ENCODE results near the gene ZNF837. TPM values are rescaled to one million over a fixed set of nuclear protein-coding genes. Genes with fewer than 3 reads are reported as not detected.

ZNF837 gene
- total RNA-seq, 6 experiments from 2014 or later, result 0.63 to 1.3 (median 0.75) TPM

- Mint-ChIP-seq H3K27me3 (ENCODE audit: insufficient read depth) (no peaks in the 10 kb centered on the region; the same call in 1 of the 2 replicates), H3K36me3 (ENCODE audit: low read depth) (peaks cover 12% of the 10 kb centered on the region), H3K9me3 (no peaks in the 10 kb centered on the region), H3K27ac (no peak overlapping the region), H3K4me1 (ENCODE audit: low read depth) (peaks cover 18% of the 10 kb centered on the region), H3K4me3 (no peak overlapping the region)
- DNase-seq, result no peak
- TF ChIP-seq CTCF (IDR thresholded peaks at IDR 0.05), result no peak
Measured at GRCh38 chr19:58326501-58326913, 54.3 kb downstream of the ZNF837 start.

GRCh38 chr19:58325311-58326022 lies 55.4 kb downstream of the ZNF837 start:
- no peak overlapping the region for H3K27ac Mint-ChIP-seq
- H3K9me3 Mint-ChIP-seq, result no peaks in the 10 kb centered on the region
- peaks cover 12% of the 10 kb centered on the region for H3K36me3 Mint-ChIP-seq (ENCODE audit: low read depth)
- H3K4me3 Mint-ChIP-seq, result no peak overlapping the region
- TF ChIP-seq CTCF (IDR thresholded peaks at IDR 0.05), result no peak
- H3K4me1 Mint-ChIP-seq (ENCODE audit: low read depth), result peaks cover 12% of the 10 kb centered on the region
- DNase-seq, result no peak
- no peaks in the 10 kb centered on the region; the same call in 1 of the 2 replicates for H3K27me3 Mint-ChIP-seq (ENCODE audit: insufficient read depth)

- no peak for TF ChIP-seq CTCF (IDR thresholded peaks at IDR 0.05)
- Mint-ChIP-seq H3K27me3 (ENCODE audit: insufficient read depth) (no peaks in the 10 kb centered on the region; the same call in 1 of the 2 replicates), H3K4me1 (ENCODE audit: low read depth) (no peaks in the 10 kb centered on the region), H3K36me3 (ENCODE audit: low read depth) (peaks cover 24% of the 10 kb centered on the region), H3K9me3 (no peaks in the 10 kb centered on the region), H3K4me3 (no peak overlapping the region), H3K27ac (no peak overlapping the region)
- DNase-seq, result no peak
Measured at GRCh38 chr19:58319241-58319640, 61.6 kb downstream of the ZNF837 start.

GRCh38 chr19:58318297-58318696 lies 62.5 kb downstream of the ZNF837 start:
- no peak for DNase-seq
- Mint-ChIP-seq H3K27ac (no peak overlapping the region), H3K36me3 (ENCODE audit: low read depth) (peaks cover 33% of the 10 kb centered on the region), H3K4me1 (ENCODE audit: low read depth) (no peaks in the 10 kb centered on the region), H3K9me3 (no peaks in the 10 kb centered on the region), H3K4me3 (no peak overlapping the region), H3K27me3 (ENCODE audit: insufficient read depth) (no peaks in the 10 kb centered on the region; the same call in 1 of the 2 replicates)
- no peak for TF ChIP-seq CTCF (IDR thresholded peaks at IDR 0.05)

Small RNAs within 50 kb of the gene (microRNA-seq; reads per million reads assigned to microRNA genes)
- gene MIR4754 (not detected), gene MIR6806 (not detected)

Other genes with a start within 250 kb of the ZNF837 start
- gene ZNF329, start 230.2 kb downstream of the ZNF837 start, total RNA-seq (2021; fragmentation: NEBNext Ultra II Directional; extraction: Animal tissue kit (Norgen Biotek cat#: 25700)), result 1 to 10 TPM; 6.6 to 9.5 (median 7.9) TPM
- gene ZNF274, start 198.0 kb downstream of the ZNF837 start, total RNA-seq (2021; fragmentation: NEBNext Ultra II Directional; extraction: Animal tissue kit (Norgen Biotek cat#: 25700)), result 10 to 100 TPM; 15.6 to 18.4 (median 17.6) TPM
- 10 to 100 TPM; 26.5 to 32.5 (median 29.9) TPM for gene ZNF544, start 152.1 kb downstream of the ZNF837 start, total RNA-seq (2021; fragmentation: NEBNext Ultra II Directional; extraction: Animal tissue kit (Norgen Biotek cat#: 25700))
- gene ZNF8, start 102.1 kb downstream of the ZNF837 start, total RNA-seq (2021; fragmentation: NEBNext Ultra II Directional; extraction: Animal tissue kit (Norgen Biotek cat#: 25700)), result 1 to 10 TPM; 3.4 to 4.5 (median 4.1) TPM
- 10 to 100 TPM; 24.0 to 31.2 (median 28.2) TPM for gene ERVK3-1, start 75.7 kb downstream of the ZNF837 start, total RNA-seq (2021; fragmentation: NEBNext Ultra II Directional; extraction: Animal tissue kit (Norgen Biotek cat#: 25700))
- gene ZSCAN22, start 54.0 kb downstream of the ZNF837 start, total RNA-seq (2021; fragmentation: NEBNext Ultra II Directional; extraction: Animal tissue kit (Norgen Biotek cat#: 25700)), result 1 to 10 TPM; 2.5 to 3.0 (median 2.8) TPM
- gene A1BG, start 27.5 kb downstream of the ZNF837 start, total RNA-seq (2021; fragmentation: NEBNext Ultra II Directional; extraction: Animal tissue kit (Norgen Biotek cat#: 25700)), result 10 to 100 TPM; 21.2 to 36.9 (median 25.4) TPM
- gene ZNF497, start 18.3 kb downstream of the ZNF837 start, total RNA-seq (2021; fragmentation: NEBNext Ultra II Directional; extraction: Animal tissue kit (Norgen Biotek cat#: 25700)), result under 1 TPM; 0.16 to 0.35 (median 0.27) TPM
- gene RPS5, start 6.2 kb upstream of the ZNF837 start, total RNA-seq (2021; fragmentation: NEBNext Ultra II Directional; extraction: Animal tissue kit (Norgen Biotek cat#: 25700)), result 1,000 to 10,000 TPM in 4 of 6 experiments, 100 to 1,000 TPM in 2; 958 to 1,072 (median 1,017) TPM
- gene RNF225, start 14.6 kb upstream of the ZNF837 start, total RNA-seq (2021; fragmentation: NEBNext Ultra II Directional; extraction: Animal tissue kit (Norgen Biotek cat#: 25700)), result under 1 TPM in 2 of 6 experiments, not detected in 4; 0.26 to 0.39 TPM
- gene ZNF584, start 27.6 kb upstream of the ZNF837 start, total RNA-seq (2021; fragmentation: NEBNext Ultra II Directional; extraction: Animal tissue kit (Norgen Biotek cat#: 25700)), result 10 to 100 TPM; 13.3 to 15.0 (median 14.0) TPM
- 1 to 10 TPM; 4.0 to 5.2 (median 4.5) TPM for gene ZNF132, start 59.1 kb upstream of the ZNF837 start, total RNA-seq (2021; fragmentation: NEBNext Ultra II Directional; extraction: Animal tissue kit (Norgen Biotek cat#: 25700))
- gene ZNF324B, start 70.6 kb upstream of the ZNF837 start, total RNA-seq (2021; fragmentation: NEBNext Ultra II Directional; extraction: Animal tissue kit (Norgen Biotek cat#: 25700)), result 1 to 10 TPM; 3.8 to 5.9 (median 4.7) TPM
- gene ZNF324, start 86.0 kb upstream of the ZNF837 start, total RNA-seq (2021; fragmentation: NEBNext Ultra II Directional; extraction: Animal tissue kit (Norgen Biotek cat#: 25700)), result 1 to 10 TPM; 5.6 to 7.5 (median 6.8) TPM
- gene ZNF446, start 95.3 kb upstream of the ZNF837 start, total RNA-seq (2021; fragmentation: NEBNext Ultra II Directional; extraction: Animal tissue kit (Norgen Biotek cat#: 25700)), result 1 to 10 TPM; 5.7 to 6.9 (median 6.2) TPM
- 1 to 10 TPM; 2.0 to 5.7 (median 2.6) TPM for gene SLC27A5, start 131.0 kb upstream of the ZNF837 start, total RNA-seq (2021; fragmentation: NEBNext Ultra II Directional; extraction: Animal tissue kit (Norgen Biotek cat#: 25700))
- gene ZBTB45, start 138.8 kb upstream of the ZNF837 start, total RNA-seq (2021; fragmentation: NEBNext Ultra II Directional; extraction: Animal tissue kit (Norgen Biotek cat#: 25700)), result 10 to 100 TPM; 15.0 to 17.4 (median 16.7) TPM
- gene TRIM28, start 163.0 kb upstream of the ZNF837 start, total RNA-seq (2021; fragmentation: NEBNext Ultra II Directional; extraction: Animal tissue kit (Norgen Biotek cat#: 25700)), result 100 to 1,000 TPM; 376 to 529 (median 445) TPM
- 100 to 1,000 TPM; 100 to 126 (median 120) TPM for gene CHMP2A, start 174.1 kb upstream of the ZNF837 start, total RNA-seq (2021; fragmentation: NEBNext Ultra II Directional; extraction: Animal tissue kit (Norgen Biotek cat#: 25700))
- 100 to 1,000 TPM in 5 of 6 experiments, 10 to 100 TPM in 1; 91.5 to 114 (median 106) TPM for gene UBE2M, start 177.6 kb upstream of the ZNF837 start, total RNA-seq (2021; fragmentation: NEBNext Ultra II Directional; extraction: Animal tissue kit (Norgen Biotek cat#: 25700))
- gene MZF1, start 192.3 kb upstream of the ZNF837 start, total RNA-seq (2021; fragmentation: NEBNext Ultra II Directional; extraction: Animal tissue kit (Norgen Biotek cat#: 25700)), result 10 to 100 TPM in 3 of 6 experiments, 1 to 10 TPM in 3; 8.3 to 12.4 (median 9.3) TPM